OCI-LY7 (cell line): Measurements from ENCODE around the gene RAMP3. TPM values are rescaled to one million over a fixed set of nuclear protein-coding genes. Genes with fewer than 3 reads are reported as not detected.

Experiments used
- BruUV-seq: library from RNA; stranded (reverse); fragments of 400-500 nt; replicated peaks from 2 replicates; lab custom pipeline; 2021; lab: Mats Ljungman, UMichigan
- CTCF ChIA-PET: fragments of 300-600 bp; sonication (Branson Sonifier 250); formaldehyde crosslinking; loops from one replicate; lab custom pipeline; 2022; ENCODE audit warnings: antibody characterized with exemption; ENCODE audit not compliant: unreplicated experiment; lab: Charles Lee
- POLR2A ChIA-PET: fragments of 300-600 bp; sonication (Branson Sonifier 250); formaldehyde crosslinking; loops from one replicate; lab custom pipeline; 2022; ENCODE audit warnings: antibody characterized with exemption; lab: Charles Lee
- DNase-seq: peaks from one replicate; pipeline ENCODE4 v3.0.0-alpha.2; 2015; ENCODE audit warnings: low spot score
- H2AFZ ChIP-seq: fragments of 200-600 bp; sonication (generic), shearing (Covaris generic); 2 replicates; pipeline ENCODE4 v1.6.1; 2014; ENCODE audit warnings: mild to moderate bottlenecking, antibody characterized with exemption, low read length, moderate library complexity
- H3K27ac ChIP-seq: fragments of 200-600 bp; sonication (generic); 2 replicates; pipeline ENCODE4 v1.5.1; 2014; ENCODE audit warnings: mixed run types, low read depth, mild to moderate bottlenecking, moderate library complexity, low read length, inconsistent platforms; ENCODE audit not compliant: poor library complexity, severe bottlenecking
- H3K36me3 ChIP-seq: fragments of 200-600 bp; sonication (generic); 2 replicates; pipeline ENCODE4 v1.6.1; 2014; ENCODE audit warnings: mild to moderate bottlenecking, antibody characterized with exemption, low read length, moderate library complexity, mixed read lengths; ENCODE audit not compliant: insufficient read depth
- H3K4me1 ChIP-seq: fragments of 200-600 bp; sonication (generic); 2 replicates; pipeline ENCODE4 v1.5.1; 2014; ENCODE audit warnings: mild to moderate bottlenecking, low read length; ENCODE audit not compliant: insufficient read depth, poor library complexity, severe bottlenecking
- H3K4me2 ChIP-seq: fragments of 200-600 bp; sonication (generic); 2 replicates; pipeline ENCODE4 v1.6.1; 2014; ENCODE audit warnings: mild to moderate bottlenecking, low read length
- H3K4me3 ChIP-seq: fragments of 200-600 bp; sonication (generic); 2 replicates; pipeline ENCODE4 v1.5.1; 2014; ENCODE audit warnings: mild to moderate bottlenecking, low read depth, low read length; ENCODE audit not compliant: poor library complexity, severe bottlenecking
- H3K79me2 ChIP-seq: fragments of 200-600 bp; sonication (generic); 2 replicates; pipeline ENCODE4 v1.6.1; 2016; ENCODE audit warnings: low read depth, mild to moderate bottlenecking, low read length, moderate library complexity, mixed read lengths; ENCODE audit not compliant: insufficient read depth
- H3K9me2 ChIP-seq: fragments of 200-600 bp; sonication (generic); 2 replicates; pipeline ENCODE4 v1.6.1; 2016; ENCODE audit warnings: mild to moderate bottlenecking, low read length, mixed read lengths; ENCODE audit not compliant: insufficient read depth
- H3K9me3 ChIP-seq: fragments of 200-600 bp; sonication (generic); 2 replicates; pipeline ENCODE4 v1.6.1; 2014; ENCODE audit warnings: mild to moderate bottlenecking, mixed run types, low read length, mixed read lengths
- H4K20me1 ChIP-seq: fragments of 200-600 bp; sonication (generic); 2 replicates; pipeline ENCODE4 v1.6.1; 2014; ENCODE audit warnings: mild to moderate bottlenecking, antibody characterized with exemption, low read length, moderate library complexity, mixed read lengths; ENCODE audit not compliant: insufficient read depth
- CTCF ChIP-seq: fragments of 200-600 bp; sonication (generic); conservative IDR thresholded peaks from 2 replicates; pipeline ENCODE4 v1.5.1; 2014; ENCODE audit warnings: mild to moderate bottlenecking, antibody characterized with exemption, low read length, moderate library complexity, mixed read lengths
- EZH2phosphoT487 ChIP-seq: fragments of 200-600 bp; sonication (generic); IDR thresholded peaks from 2 replicates; pipeline ENCODE4 v1.6.1; 2018; ENCODE audit warnings: low read depth, borderline replicate concordance, mild to moderate bottlenecking, mixed run types, antibody characterized with exemption, low read length, moderate library complexity, mixed read lengths
- intact Hi-C: fragments of 100-400 bp; cut with micrococcal nuclease; formaldehyde crosslinking; loops from one replicate; pipeline ENCODE4 v1.10.0; 2022; ENCODE audit not compliant: unreplicated experiment
- total RNA-seq, 2 experiments: library from RNA; depleted of rRNA in 1 of 2; stranded (reverse); fragments of >200 nt in 1 of 2; shearing (Covaris generic) in 1 of 2; gene quantifications; 2 replicates each; pipeline ENCODE4 v1.2.3, GENCODE V29; 2014 to 2022

RAMP3 gene
- total RNA-seq, 2 experiments from 2014 or later: not detected

- no peak overlapping the region for H3K4me2 ChIP-seq
- no peaks in the 10 kb centered on the region for H4K20me1 ChIP-seq
- H3K4me3 ChIP-seq: no peak overlapping the region
- no peaks in the 10 kb centered on the region for H3K9me2 ChIP-seq
- no peaks in the 10 kb centered on the region for H3K36me3 ChIP-seq
- H3K79me2 ChIP-seq: no peaks in the 10 kb centered on the region
- ChIA-PET CTCF (no interaction called here), POLR2A (no interaction called here)
- TF ChIP-seq EZH2phosphoT487 (no peak), CTCF (no peak)
- BruUV-seq: no TSS peak
- H3K27ac ChIP-seq: no peak overlapping the region
- H3K4me1 ChIP-seq: no peaks in the 10 kb centered on the region
- H2AFZ ChIP-seq: no peak overlapping the region
- no peak for DNase-seq
- H3K9me3 ChIP-seq: no peaks in the 10 kb centered on the region
- intact Hi-C loops: no loop called here
These were observed 16.7 kb downstream of the RAMP3 start for GRCh38 chr7:45174328-45174610.

GRCh38 chr7:45174966-45175765, 17.6 kb downstream of the RAMP3 start:
- H3K36me3 ChIP-seq: no peaks in the 10 kb centered on the region
- ChIA-PET POLR2A (no interaction called here), CTCF (no interaction called here)
- H3K79me2 ChIP-seq: no peaks in the 10 kb centered on the region
- H3K4me3 ChIP-seq: no peak overlapping the region
- H3K9me2 ChIP-seq: no peaks in the 10 kb centered on the region
- no peaks in the 10 kb centered on the region for H4K20me1 ChIP-seq
- H3K4me2 ChIP-seq: no peak overlapping the region
- H3K9me3 ChIP-seq: no peaks in the 10 kb centered on the region
- TF ChIP-seq CTCF: no peak
- no peak for TF ChIP-seq EZH2phosphoT487
- H3K4me1 ChIP-seq: no peaks in the 10 kb centered on the region
- H2AFZ ChIP-seq: no peak overlapping the region
- DNase-seq: no peak
- intact Hi-C loops: no loop called here
- H3K27ac ChIP-seq: no peak overlapping the region
- no TSS peak for BruUV-seq

- Histone ChIP-seq H3K9me2 (no peaks in the 10 kb centered on the region), H4K20me1 (no peaks in the 10 kb centered on the region), H3K36me3 (no peaks in the 10 kb centered on the region), H2AFZ (no peak overlapping the region), H3K9me3 (no peaks in the 10 kb centered on the region), H3K4me2 (no peak overlapping the region), H3K4me1 (no peaks in the 10 kb centered on the region), H3K27ac (no peak overlapping the region), H3K79me2 (no peaks in the 10 kb centered on the region), H3K4me3 (no peak overlapping the region)
- no peak for DNase-seq
- intact Hi-C loops: no loop called here
- POLR2A ChIA-PET: no interaction called here
- CTCF ChIA-PET: no interaction called here
- BruUV-seq: no TSS peak
- TF ChIP-seq CTCF: no peak
- no peak for TF ChIP-seq EZH2phosphoT487
These were observed 18.5 kb downstream of the RAMP3 start for GRCh38 chr7:45176091-45176490.
